ENCODE results near the gene OR14K1.
"Not testable (repeated sequence)": the region's sequence is repeated elsewhere in the genome, so short reads cannot be mapped to it uniquely, and the experiment has no call there.

OR14K1 gene

GRCh38 chr1:247738315-247738714 is at the start of gene OR14K1:
Gene OR14K1 (plus strand): TSS chr1:247738615. CDS start chr1:247738615, 0 bp downstream.
- DNase-seq: no peak

GRCh38 chr1:247701338-247701737 is 37.1 kb upstream of the OR14K1 start:
- DNase-seq: no peak

GRCh38 chr1:247710681-247711080 is 27.7 kb upstream of the OR14K1 start:
- not testable (repeated sequence) for DNase-seq

- no peak for DNase-seq
Observed at GRCh38 chr1:247713753-247714152, 24.7 kb upstream of the OR14K1 start.

- no peak for DNase-seq
Observed at GRCh38 chr1:247716546-247716945, 21.9 kb upstream of the OR14K1 start, which contains the start of gene OR6F1. Gene OR6F1 (minus strand): TSS chr1:247716646. CDS start chr1:247712755, 3,891 bp downstream.

GRCh38 chr1:247721222-247721621 is 17.2 kb upstream of the OR14K1 start:
- DNase-seq: no peak

- DNase-seq: no peak
Observed at GRCh38 chr1:247740721-247741120, 2.3 kb downstream of the OR14K1 start.

- DNase-seq: no peak
Observed at GRCh38 chr1:247741756-247742155, 3.3 kb downstream of the OR14K1 start.

GRCh38 chr1:247742215-247742760 is 3.9 kb downstream of the OR14K1 start:
- not testable (repeated sequence) for DNase-seq

GRCh38 chr1:247746391-247746935 is 8.0 kb downstream of the OR14K1 start:
- DNase-seq: no peak

- no peak for DNase-seq
Observed at GRCh38 chr1:247747616-247748015, 9.2 kb downstream of the OR14K1 start.

- no peak for DNase-seq
Observed at GRCh38 chr1:247748041-247748440, 9.6 kb downstream of the OR14K1 start, which contains the start of gene OR14A2. Gene OR14A2 (minus strand): TSS chr1:247748141.

- no peak for DNase-seq
Observed at GRCh38 chr1:247749870-247750269, 11.5 kb downstream of the OR14K1 start.

GRCh38 chr1:247754311-247754710 is 15.9 kb downstream of the OR14K1 start:
- not testable (repeated sequence) for DNase-seq

- DNase-seq: no peak
Observed at GRCh38 chr1:247760456-247760855, 22.0 kb downstream of the OR14K1 start, which contains the start of gene OR1C1. Gene OR1C1 (minus strand): TSS chr1:247760556. CDS start chr1:247758406, 2,150 bp downstream.

- DNase-seq: no peak
Observed at GRCh38 chr1:247769603-247770002, 31.2 kb downstream of the OR14K1 start.

Data from activated CD4-positive, alpha-beta T cell treated with anti-CD3 and anti-CD28 coated beads for 48 hours (primary cell).